ENCODE results near the gene LETM1.

DNA sequence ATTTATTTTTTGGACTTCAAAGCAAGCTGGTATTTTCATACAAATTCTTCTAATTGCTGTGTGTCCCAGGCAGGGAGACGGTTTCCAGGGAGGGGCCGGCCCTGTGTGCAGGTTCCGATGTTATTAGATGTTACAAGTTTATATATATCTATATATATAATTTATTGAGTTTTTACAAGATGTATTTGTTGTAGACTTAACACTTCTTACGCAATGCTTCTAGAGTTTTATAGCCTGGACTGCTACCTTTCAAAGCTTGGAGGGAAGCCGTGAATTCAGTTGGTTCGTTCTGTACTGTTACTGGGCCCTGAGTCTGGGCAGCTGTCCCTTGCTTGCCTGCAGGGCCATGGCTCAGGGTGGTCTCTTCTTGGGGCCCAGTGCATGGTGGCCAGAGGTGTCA is 47.6 kb downstream of the LETM1 start:
- no peak for TF ChIP-seq POLR2A (IDR thresholded peaks at IDR 0.05)
- TF ChIP-seq, protein P1, sequence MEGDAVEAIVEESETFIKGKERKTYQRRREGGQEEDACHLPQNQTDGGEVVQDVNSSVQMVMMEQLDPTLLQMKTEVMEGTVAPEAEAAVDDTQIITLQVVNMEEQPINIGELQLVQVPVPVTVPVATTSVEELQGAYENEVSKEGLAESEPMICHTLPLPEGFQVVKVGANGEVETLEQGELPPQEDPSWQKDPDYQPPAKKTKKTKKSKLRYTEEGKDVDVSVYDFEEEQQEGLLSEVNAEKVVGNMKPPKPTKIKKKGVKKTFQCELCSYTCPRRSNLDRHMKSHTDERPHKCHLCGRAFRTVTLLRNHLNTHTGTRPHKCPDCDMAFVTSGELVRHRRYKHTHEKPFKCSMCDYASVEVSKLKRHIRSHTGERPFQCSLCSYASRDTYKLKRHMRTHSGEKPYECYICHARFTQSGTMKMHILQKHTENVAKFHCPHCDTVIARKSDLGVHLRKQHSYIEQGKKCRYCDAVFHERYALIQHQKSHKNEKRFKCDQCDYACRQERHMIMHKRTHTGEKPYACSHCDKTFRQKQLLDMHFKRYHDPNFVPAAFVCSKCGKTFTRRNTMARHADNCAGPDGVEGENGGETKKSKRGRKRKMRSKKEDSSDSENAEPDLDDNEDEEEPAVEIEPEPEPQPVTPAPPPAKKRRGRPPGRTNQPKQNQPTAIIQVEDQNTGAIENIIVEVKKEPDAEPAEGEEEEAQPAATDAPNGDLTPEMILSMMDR (IDR thresholded peaks at IDR 0.05): no peak

Data from prostate gland (tissue), 2 donors.